NCI-H1048 (cell line): Measurements from ENCODE around the gene TOM1L2.

Experiments
- DNase-seq: peaks from one replicate; lab custom pipeline; 2025; lab: John Stamatoyannopoulos, UW

Gene TOM1L2

DNA sequence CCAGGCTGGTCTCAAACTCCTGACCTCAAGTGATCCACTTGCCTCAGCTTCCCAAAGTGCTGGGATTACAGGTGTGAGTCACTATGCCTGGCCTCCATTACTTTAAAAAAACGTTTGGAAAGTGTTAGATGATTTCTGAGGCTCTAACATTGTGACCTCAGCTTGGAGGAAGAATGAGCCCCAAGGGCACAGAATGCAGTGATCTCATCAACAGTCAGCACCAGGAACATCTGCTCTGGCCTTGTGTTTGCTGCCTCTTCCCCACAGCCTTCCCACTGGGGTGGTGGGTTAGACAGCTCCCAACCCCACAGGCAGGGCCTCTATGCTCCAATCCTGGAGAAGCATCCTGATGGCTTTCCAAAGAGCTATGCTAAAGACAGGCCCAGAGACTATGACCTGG is 97.7 kb downstream of the TOM1L2 start:
- DNase-seq, result no peak

DNA sequence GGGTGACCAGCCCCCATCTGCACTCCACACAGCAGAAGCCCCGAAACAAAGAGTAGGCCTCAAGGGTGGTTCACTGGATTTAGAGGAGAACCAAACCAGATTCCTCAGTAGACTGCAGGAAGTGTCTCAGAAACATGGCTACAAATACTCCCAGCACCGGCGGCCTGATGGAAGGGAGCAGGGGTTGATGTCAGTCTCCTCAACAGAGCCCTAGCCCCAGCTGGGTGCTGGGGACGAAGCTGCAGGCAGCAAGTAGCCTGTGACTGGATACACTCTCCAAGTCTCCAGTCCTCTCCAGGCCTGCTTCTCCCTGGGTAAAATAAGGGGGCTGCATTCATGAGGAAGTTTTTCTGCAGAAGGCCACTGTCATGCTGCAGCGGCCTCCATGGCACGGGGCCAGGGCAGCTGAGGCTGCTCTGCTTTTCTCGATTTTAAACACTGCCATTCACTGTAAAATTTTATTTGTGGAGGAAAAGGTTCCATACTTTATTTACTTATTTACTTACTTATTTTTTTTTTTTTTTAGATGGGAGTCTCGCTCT is 98.7 kb downstream of the TOM1L2 start:
- DNase-seq, result no peak

DNA sequence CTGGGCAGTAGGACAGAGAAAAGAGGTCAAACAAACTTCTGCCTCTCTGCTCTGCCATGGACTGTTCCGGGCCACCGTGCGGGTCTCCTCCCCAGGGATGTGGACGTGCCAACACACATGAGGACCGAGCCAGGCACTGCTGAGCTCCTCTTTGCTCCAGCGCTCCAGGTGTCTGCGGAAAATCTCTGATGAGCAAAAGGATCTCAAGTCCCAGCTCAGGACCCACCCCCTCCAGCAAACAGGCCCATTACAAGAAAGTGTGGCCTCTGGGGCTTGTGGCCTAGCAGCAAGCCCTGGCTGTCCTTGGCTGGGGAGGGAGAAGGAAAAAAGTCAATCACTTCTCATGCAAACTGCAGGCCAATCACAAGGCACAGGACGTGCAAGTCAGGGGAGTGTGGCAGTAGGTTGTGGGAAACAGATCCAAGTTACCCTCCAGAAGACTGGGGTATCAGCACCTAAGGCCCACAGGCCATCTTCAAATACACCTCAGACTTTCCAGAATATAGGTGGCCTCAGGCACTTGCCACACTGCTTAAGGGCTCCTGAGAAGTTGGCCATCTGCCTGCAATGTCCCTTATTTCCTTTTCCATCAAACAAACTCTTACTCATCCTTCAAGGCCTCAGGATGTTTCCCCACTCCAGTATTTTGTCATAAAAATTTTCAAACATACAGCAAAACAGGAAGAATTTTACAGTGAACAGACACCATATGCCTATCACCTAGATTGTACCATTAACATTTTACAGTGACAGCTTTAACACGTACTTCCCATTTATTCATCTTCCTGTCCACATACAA is 99.5 kb downstream of the TOM1L2 start:
- no peak for DNase-seq

DNA sequence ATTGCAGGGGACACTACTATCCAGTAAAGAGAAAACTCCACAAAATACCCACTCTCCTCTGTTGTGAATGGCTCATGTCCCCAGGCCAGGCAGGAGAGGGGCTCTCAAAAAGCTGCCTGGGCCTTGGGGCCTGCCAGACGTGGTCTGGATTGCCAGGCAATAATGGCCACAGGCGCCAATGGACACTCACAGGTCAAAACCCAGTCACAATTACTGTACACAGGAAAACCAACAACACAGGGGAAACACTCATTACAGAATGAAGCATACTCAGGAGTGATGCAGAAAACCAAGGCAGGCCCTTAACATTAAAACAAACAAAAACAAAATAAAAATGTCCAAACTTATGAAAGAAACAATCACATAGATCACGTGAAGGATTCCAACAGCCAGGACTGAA is 100.3 kb downstream of the TOM1L2 start:
- DNase-seq, result no peak

DNA sequence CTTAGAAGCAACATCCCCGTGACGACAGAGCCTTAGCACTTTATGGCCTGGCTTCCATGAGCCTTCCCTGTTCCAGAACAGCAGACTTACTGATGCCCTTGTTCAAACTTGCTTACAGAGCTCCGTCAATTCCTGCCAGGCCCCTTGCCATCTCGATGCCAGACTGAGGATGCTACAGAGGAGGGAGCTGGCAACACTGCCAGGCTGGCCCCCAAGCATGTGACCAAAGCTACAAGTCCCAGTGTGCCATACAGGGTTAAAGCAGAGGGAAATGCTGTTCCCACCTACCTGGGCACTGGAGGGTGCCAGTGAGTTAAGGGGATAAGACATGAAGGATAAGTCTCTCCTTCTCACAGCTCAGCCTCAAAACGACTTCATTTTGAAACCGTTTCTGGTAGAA is 102.0 kb downstream of the TOM1L2 start:
- no peak for DNase-seq

DNA sequence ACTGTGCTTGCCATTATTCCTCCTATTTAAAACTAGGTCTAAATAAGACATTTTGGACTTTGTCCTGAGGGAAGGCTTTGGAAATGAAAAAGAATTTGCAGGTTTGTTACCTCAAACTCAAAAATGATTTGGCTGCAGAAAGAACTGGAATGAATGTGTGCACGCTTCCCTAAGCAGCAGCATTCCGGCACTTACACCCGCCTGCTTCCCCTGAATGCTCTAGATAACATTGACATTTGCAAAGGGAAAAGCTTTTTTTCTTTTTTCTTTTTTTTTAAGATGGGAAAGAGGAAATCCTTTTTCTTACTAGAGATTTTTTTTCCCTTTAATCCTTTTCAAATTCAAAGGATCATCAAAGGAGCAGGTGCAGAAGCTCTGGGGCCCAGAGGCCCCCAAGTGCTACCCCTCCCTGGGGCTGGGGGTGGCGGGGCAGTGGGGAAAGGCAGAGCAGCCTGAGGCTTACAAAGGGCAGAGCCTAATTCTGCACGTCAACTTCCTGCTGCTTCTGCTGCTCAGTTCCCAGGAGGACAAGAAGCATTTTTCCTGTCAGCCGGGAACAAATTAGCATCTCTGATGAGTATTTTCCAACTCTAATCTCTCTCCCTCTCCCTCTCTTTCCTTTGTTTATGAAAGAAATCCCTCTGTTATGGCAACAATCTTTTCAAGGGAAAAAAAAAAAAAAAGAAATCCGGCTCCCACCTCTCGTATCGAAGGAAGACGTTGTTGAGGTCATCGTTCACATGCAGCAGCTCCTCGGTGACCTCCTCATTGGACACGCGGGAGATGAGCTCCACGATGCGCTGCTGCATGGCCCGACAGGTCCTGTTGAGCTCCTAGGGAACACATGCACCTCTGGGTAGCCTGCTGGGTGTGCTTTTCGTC is 103.3 kb downstream of the TOM1L2 start:
- no peak for DNase-seq

DNA sequence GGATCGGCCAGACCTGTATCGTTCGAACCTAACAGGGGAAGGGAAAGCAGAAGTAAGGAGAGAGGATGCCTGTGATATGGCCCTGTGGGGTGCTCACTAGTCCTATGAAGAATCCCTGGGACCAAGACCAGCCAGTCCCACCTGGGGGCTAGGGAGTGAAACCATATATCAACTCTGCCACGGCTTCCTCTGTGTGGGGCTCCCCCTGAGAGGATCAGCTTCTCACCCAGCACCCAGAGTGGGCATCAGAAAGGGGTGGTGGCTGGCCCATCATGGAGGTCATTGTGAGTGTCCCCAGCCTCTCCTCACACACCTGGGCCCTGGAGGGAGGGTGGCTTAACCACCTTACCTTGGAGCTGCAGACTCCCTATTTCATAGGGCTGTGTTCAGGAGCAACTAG is 105.3 kb downstream of the TOM1L2 start:
- no peak for DNase-seq

DNA sequence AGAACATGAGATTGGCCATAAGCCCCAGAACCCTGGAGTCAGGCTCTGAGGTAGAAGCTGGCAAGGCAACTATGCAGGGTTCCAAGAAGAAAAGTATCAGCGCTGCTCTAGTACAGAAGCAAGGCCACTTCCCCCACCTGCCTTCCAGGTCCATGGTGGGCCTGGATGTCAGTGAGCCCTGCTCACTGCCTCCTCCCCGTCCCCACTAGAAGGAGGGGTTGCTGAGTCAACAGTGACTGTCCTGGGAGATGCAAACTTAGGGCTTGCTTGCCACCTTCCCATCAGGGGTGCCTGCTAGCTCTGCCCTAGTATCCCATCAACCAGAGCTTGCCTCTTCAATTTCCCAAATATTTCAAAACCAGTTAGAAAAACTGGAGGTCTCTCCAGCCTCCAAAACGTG is 105.8 kb downstream of the TOM1L2 start:
- no peak for DNase-seq

DNA sequence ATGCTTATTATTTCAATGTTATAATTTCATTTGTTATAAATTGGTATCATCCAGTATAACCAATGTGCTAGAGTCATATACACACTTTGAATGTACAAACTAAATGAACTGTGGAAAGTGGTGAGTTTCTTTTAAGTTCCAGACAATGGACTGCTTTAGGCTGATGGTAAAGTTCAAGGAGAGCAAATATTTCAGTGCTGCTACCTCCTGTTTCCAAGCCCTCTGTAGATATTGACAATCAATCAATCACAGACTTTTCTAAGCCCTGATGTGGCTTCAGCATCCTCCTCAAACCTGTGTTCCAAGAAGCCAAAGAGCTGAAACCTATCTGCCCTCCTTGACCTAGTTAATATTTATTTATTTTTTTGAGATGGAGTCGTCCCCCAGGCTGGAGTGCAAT is 107.2 kb downstream of the TOM1L2 start:
- no peak for DNase-seq

DNA sequence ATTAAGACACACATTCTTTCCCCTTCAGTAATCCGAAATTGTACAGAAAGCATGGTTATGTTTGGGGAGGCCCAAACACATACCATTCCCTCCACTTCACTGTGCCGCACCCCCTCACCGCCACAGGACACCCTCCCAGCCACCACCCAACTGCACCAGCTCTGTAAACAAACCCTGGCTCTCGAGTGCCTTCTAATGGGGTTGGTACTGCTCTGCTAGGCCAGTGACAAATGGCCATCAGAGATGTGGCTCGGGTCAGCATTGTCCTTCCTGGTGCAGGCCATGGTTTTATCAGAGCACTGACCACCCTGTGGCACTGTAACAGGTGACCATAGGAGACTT is 111.5 kb downstream of the TOM1L2 start:
- no peak for DNase-seq

DNA sequence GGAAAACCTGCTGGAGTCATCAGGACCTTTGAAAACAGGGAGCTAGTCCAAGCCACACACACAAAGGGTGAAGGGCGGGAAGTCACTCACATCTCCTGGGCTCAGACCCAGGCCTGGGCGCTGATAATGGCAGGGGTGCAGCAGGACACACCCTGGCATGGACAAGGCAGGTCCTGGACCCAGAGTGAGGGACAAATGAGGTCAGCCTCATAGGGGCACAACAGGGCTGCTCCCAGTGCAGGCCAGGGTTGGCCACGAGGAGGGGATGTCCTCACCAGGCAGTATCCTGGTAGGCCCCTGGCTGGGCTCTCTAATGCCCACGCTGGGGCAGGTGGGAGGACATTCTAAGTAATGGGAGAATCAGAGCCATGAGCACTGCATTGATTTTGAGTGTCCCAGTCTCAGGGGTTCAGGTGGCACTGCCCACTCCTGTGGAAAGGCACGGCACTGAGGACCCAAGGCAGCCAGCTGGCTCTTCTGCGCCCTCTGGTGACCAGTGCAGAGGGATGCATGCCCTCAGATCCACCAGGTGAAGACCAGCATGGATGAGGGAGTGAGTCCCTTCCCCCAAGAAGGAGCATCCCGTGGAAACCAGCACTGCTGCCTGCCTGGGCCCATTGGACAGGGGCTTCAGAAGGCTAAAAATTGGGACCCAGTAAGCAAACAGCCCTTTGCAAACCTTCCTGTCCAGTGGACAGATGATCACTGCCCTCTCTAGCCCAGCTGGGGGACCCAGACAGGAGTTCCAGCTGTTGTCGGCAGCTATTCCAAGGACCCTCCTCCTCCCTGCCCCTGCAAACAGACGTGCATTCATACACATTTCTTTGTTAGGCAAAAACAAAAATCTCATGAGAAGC is 112.1 kb downstream of the TOM1L2 start:
- DNase-seq, result peak; percentile 20

DNA sequence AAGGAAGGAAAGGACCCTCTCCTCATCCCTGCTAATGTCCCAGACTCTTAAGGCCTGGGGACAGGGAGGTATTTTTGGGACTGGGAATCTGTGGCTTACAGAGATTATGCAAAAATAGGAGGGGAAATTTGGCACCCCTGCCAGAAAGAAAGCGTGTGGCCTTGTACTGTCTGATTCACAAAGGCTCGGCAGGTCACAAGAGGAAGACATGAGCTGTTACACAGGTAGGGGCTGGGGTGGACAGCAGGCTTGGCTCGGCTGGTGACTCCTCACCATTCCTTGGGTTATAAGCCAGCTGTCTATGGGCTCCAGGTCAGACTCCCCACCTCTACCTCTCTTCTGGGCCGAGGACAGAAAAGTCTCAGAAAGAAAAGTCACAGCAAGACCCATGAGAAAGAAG is 114.7 kb downstream of the TOM1L2 start:
- no peak for DNase-seq

DNA sequence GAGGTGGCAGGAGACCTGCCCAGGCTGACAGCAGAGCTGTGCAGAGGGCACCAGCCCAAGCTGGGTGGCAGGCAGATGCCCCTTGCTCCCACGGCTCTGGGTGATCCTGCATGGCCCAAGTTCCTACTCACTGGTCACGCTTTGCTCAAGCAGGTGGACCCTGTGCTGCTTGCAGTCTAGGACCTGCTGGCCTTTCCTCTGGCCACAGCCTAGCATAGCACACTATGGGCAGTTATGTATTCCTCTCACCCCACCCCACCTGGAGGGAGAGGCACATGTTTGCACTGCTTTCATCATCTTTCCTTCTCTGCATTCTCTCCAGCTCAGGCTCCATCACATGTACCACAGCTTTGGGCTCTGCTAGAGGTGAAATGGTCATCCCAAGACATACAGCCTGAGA is 115.8 kb downstream of the TOM1L2 start:
- no peak for DNase-seq

DNA sequence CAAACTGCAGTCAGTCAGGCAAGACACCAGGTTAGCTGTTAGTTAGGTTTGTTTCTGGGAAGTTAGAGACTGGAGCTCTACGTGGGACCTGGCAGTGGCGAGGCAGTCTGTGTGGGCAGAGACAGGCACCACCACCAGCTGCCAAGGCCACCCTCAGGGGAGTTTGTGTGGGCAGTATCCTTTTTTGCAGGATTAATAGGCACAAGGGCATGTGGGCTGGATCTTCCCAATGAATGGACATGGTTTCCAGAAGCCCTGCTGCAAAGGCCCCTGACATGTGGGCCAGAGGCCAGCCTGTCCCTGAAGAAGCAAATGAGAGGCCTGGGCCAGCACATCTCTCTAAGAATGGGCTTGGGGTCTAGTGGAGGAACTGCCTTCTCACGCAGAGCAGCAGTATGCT is 116.2 kb downstream of the TOM1L2 start:
- DNase-seq, result no peak

DNA sequence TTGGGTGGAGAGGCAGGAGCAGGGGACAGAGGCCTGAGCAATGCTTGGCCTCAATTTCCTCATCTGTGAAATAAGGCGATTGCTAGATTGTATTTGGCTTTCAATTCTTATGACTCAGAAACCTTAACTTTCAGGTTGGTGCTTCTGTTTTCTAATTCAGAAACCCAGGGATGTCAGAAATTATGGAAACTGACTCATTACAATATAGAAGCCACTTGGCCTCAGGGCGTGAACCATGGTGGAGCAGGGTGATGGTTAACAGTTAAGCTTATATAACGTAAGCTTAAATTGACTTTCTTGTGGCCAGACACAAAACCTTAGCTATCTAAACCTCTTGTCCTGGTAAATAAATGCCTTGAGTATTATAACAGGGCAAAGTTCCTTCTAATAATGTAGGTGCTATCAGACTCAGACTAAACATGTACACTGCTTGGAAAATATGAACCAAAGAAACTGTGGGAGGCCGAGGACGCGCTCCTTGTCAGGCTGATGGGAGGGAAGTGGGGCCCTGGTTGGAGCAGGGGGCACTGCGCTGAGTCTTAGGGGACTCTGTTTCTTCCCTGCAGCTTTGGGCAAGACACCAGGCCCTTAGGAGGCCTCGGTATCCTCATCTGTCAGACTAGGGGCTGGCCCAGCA is 118.3 kb downstream of the TOM1L2 start:
- no peak for DNase-seq

DNA sequence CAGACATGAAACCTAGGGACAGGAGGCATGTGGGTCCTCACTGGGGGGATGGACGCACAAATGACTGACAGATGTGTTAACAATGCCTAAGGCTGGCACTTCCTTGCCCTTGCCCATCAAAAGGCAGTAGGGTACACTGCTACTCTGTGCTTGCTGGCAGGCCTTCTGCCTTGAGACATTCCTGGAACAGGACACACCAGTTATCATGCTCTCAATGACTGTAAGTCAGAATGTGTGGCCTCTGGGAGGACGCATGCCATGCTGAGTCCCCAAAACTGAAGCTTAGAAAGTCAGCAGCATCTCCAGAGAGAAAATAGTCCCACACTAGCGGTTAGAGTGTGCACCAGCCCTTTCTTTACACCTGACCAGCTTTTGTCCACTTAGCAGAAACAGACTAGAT is 119.3 kb downstream of the TOM1L2 start:
- no peak for DNase-seq

DNA sequence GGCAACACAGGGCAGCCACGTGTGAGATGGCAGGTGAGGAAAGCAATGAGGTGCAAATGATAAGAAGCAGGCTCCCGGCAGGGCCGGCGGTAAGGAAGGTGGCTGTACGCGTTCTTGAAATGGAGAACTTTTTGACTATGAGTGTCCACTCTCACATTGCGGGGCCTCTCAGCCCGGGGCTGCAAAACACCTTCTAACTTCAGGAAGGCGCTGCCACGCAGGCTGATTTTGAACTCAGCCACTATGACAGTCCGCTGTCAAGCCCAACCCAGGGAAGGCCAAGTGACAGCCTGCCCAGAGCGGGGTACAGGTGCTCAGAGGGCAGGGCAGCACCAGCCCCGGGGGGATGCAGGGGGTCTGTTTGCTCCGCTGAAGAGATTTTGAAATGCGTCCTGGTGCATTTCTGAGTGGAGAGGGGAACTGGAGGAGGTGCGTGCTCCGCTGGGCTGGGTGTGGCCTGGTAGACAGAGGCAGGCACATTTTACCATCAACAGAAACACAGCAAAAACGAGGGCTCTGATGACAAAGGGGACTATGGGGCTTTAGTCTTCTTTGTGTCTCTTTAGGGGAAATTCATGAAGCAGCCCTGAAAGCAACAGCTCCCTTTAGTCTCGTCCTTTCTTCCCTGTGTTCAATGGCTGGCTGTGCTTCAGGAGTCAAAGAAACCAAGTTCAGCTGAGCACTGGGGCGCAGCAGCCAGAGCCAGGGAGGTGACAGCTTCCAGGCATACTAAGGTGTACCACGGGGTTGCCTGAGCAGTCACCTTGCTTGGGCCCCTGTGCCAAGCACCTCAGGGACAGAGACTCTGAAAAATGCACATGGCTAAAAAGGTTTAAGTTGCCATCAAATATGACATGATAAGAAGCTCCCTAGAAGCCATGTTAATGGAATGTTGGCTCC is 120.8 kb downstream of the TOM1L2 start:
- DNase-seq, result no peak

DNA sequence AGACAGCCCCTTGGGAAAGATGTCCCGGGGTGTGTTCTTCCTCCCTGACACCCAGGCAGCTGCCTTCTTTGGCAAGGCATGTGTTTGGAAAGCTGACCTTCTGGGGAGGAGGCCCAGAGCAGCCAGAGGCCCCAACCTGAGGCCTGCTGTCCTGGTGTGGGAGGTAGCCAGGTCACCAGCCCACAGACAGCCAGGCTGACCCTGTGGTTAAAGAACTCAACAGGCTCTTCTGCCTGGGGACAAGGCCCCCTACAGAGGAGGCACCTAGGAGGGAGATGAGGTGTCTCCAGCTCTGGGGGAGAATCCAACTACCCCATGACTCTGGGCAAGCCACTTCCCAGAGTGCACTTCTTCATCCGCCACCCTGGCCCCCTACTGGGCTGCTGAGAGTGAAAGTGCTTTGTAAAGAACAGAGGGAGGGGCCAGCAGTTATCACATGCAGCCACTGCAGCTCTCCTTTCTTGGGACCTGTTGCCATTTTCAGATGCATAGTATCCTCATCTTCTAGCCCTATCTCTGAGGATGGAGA is 122.3 kb downstream of the TOM1L2 start:
- DNase-seq, result no peak

DNA sequence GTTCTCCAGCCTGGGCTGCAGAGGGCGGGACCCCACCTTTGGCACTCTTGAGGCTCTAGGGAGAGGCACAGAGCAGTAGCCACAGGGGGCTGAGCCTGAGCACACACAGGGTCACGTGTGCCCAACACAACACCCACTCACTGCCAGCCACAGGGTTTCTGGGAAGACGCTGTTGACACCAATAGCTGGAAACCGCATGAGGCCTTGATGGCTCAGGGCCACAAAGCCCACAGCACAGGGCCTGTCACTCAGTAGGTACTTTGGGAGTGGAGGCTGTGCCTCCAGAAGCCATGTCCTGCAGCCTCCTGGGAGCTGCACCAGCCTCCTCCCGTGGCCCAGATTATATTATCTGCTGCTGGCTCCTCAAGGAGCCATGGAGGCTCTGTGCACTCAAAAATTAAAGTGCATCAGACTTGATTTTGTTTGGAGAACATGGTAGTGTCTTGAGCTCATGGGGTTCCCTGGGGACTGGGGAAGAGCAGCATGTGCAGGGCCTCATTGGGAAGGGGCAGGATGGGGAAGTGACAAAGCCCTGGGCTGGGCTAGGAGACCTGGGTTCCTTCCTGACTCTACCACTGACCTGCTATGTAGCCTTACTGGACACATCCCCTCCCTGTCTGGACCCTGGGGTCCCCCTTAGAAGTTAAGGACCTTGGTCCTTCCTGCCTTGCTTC is 122.9 kb downstream of the TOM1L2 start:
- DNase-seq, result no peak
